Measurements from ENCODE around the gene DNAAF2. TPM values are rescaled to one million over a fixed set of nuclear protein-coding genes. Genes with fewer than 3 reads are reported as not detected.

DNAAF2 gene
- total RNA-seq, 4 donors from 2014 or later = 10.7 to 17.4 (median 16.3) TPM

DNA sequence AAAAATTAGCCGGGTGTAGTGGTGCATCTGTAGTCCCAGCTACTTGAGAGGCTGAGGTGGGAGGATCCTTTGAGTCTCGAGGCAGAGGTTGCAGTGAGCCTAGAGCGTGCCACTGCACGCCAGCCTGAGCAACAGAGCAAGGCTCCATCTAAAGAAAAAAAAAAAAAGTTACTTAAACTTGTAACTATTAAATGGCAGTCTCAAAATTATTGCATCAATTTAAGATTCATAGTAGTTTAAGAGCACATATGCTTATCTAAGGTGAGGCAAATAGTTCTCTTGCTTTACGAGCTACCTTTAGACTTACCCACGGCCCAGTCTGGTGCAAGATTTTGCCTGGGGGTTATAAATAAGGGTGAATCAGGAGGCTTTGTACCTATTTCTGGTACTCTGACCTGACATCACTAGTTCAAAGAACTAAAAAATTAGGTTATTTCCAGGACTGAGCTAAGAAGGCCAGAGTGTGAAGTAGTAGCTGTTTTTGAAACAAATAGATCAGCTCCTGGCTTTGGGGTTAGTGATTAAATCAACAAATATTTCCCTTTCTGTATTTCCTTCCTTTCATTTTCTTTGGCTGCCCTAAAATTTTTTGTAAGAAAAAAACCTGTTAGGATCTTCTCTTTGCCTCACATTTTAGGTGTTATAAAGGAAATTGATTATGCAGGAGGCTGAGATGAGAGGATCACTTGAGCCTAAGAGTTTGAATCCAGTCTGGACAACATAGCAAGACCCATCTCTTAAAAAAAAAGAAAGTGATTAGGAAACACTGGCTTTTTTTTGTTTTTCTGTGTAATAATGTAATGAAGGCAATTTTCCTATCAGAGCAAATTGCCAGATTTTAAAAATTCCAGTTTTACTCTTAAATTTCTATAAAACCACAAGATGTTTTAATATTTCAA is 10.9 kb downstream of the DNAAF2 start:
- H3K27me3 ChIP-seq = no peaks in the 10 kb centered on the region
- no peak for TF ChIP-seq POLR2A (IDR thresholded peaks at IDR 0.05)
- TF ChIP-seq, protein P1, sequence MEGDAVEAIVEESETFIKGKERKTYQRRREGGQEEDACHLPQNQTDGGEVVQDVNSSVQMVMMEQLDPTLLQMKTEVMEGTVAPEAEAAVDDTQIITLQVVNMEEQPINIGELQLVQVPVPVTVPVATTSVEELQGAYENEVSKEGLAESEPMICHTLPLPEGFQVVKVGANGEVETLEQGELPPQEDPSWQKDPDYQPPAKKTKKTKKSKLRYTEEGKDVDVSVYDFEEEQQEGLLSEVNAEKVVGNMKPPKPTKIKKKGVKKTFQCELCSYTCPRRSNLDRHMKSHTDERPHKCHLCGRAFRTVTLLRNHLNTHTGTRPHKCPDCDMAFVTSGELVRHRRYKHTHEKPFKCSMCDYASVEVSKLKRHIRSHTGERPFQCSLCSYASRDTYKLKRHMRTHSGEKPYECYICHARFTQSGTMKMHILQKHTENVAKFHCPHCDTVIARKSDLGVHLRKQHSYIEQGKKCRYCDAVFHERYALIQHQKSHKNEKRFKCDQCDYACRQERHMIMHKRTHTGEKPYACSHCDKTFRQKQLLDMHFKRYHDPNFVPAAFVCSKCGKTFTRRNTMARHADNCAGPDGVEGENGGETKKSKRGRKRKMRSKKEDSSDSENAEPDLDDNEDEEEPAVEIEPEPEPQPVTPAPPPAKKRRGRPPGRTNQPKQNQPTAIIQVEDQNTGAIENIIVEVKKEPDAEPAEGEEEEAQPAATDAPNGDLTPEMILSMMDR (IDR thresholded peaks at IDR 0.05) = no peak
- peaks cover 0 to 41% (median 14%) of the 10 kb centered on the region in 4 donors for H3K4me1 ChIP-seq
- peak overlapping the region in 2 of 4 donors; percentile 13 to 93 for H3K4me3 ChIP-seq
- no peak for DNase-seq
- H3K27ac ChIP-seq = peak overlapping the region in 3 of 4 donors; percentile 8 to 43 (median 36)
- no peaks in the 10 kb centered on the region for H3K9me3 ChIP-seq
- H3K36me3 ChIP-seq = peaks cover 0 to 10% (median 0%) of the 10 kb centered on the region in 3 donors

DNA sequence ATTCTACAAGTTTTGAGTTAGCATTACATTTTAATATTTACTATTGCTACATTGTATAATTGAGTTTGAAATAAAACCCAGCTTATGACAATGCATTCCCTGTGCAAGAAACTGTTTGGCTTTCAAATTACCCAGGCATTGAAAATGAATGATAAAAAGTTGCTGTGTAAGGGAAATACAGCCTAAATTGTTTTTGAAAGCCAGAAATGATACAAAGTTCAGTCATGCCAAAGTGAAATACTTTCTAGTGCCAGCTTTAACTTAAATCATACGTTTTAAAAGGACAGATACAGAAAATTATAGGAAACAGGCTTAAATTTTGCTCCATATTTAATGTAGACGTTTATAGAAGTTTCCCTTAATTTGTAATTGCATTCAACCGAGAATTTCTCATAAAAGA is 11.7 kb downstream of the DNAAF2 start:
- H3K27ac ChIP-seq = peak overlapping the region in 2 of 4 donors; percentile 8 to 43
- H3K4me3 ChIP-seq = peak overlapping the region in 2 of 4 donors; percentile 13 to 93
- peaks cover 0 to 48% (median 14%) of the 10 kb centered on the region in 4 donors for H3K4me1 ChIP-seq
- TF ChIP-seq, protein P1 (IDR thresholded peaks at IDR 0.05) = no peak
- no peak for TF ChIP-seq POLR2A (IDR thresholded peaks at IDR 0.05)
- no peaks in the 10 kb centered on the region for H3K27me3 ChIP-seq
- H3K36me3 ChIP-seq = peaks cover 0 to 10% (median 0%) of the 10 kb centered on the region in 3 donors
- DNase-seq = no peak
- no peaks in the 10 kb centered on the region for H3K9me3 ChIP-seq

DNA sequence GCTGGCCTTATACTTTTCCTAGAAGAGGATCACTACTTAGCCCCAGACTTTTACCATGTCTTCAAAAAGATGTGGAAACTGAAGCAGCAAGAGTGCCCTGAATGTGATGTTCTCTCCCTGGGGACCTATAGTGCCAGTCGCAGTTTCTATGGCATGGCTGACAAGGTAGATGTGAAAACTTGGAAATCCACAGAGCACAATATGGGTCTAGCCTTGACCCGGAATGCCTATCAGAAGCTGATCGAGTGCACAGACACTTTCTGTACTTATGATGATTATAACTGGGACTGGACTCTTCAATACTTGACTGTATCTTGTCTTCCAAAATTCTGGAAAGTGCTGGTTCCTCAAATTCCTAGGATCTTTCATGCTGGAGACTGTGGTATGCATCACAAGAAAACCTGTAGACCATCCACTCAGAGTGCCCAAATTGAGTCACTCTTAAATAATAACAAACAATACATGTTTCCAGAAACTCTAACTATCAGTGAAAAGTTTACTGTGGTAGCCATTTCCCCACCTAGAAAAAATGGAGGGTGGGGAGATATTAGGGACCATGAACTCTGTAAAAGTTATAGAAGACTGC is 12.9 kb downstream of the DNAAF2 start:
- no peak for DNase-seq
- TF ChIP-seq, protein P1 (IDR thresholded peaks at IDR 0.05) = no peak
- TF ChIP-seq POLR2A (IDR thresholded peaks at IDR 0.05) = no peak
- peak overlapping the region; percentile 79 to 95 (median 87) for H3K4me3 ChIP-seq
- peaks cover 0 to 21% (median 0%) of the 10 kb centered on the region in 3 donors for H3K36me3 ChIP-seq
- H3K9me3 ChIP-seq = no peaks in the 10 kb centered on the region
- H3K27me3 ChIP-seq = no peaks in the 10 kb centered on the region
- H3K4me1 ChIP-seq = peaks cover 0 to 48% (median 14%) of the 10 kb centered on the region in 4 donors
- peak overlapping the region in 3 of 4 donors; percentile 94 to 98 (median 95) for H3K27ac ChIP-seq

- no peaks in the 10 kb centered on the region for H3K27me3 ChIP-seq
- peaks cover 0 to 27% (median 0%) of the 10 kb centered on the region in 3 donors for H3K36me3 ChIP-seq
- H3K9me3 ChIP-seq = no peaks in the 10 kb centered on the region
- no peak for TF ChIP-seq POLR2A (IDR thresholded peaks at IDR 0.05)
- TF ChIP-seq, protein P1 (IDR thresholded peaks at IDR 0.05) = no peak
- DNase-seq = peak; percentile 66 to 86 (median 78)
- peak overlapping the region; percentile 94 to 98 (median 96) for H3K27ac ChIP-seq
- H3K4me3 ChIP-seq = peak overlapping the region; percentile 79 to 95 (median 87)
- H3K4me1 ChIP-seq = peaks cover 0 to 48% (median 14%) of the 10 kb centered on the region in 4 donors
Measured at GRCh38 chr14:49621114-49621881, 13.7 kb downstream of the DNAAF2 start.
